ENCODE data around the gene ACACB. TPM values are rescaled to one million over a fixed set of nuclear protein-coding genes. Genes with fewer than 3 reads are reported as not detected.

ACACB gene
- total and polyA plus RNA-seq, 2 experiments from 2014 or later: 6.2 to 15.4 TPM

- Histone ChIP-seq H2AFZ (no peak overlapping the region), H3K4me1 (ENCODE audit: insufficient read depth) (no peaks in the 10 kb centered on the region), H3K27me3 (ENCODE audit: insufficient read depth) (no peaks in the 10 kb centered on the region), H3K4me2 (no peak overlapping the region), H3F3A (replicated peaks; ENCODE audit: low read depth) (no peaks in the 10 kb centered on the region), H3K36me3 (ENCODE audit: insufficient read depth) (no peaks in the 10 kb centered on the region), H4K20me1 (replicated peaks; ENCODE audit: insufficient read depth) (no peaks in the 10 kb centered on the region), H3K4me3 (no peak overlapping the region), H3K79me2 (replicated peaks; ENCODE audit: insufficient read depth) (no peaks in the 10 kb centered on the region), H3K27ac (ENCODE audit: low read depth) (no peak overlapping the region), H3K9me2 (ENCODE audit: insufficient read depth) (no peaks in the 10 kb centered on the region)
- Mint-ChIP-seq H3K27me3 (ENCODE audit: insufficient read depth, low read depth, poor library complexity) (no peaks in the 10 kb centered on the region), H3K4me1 (no peaks in the 10 kb centered on the region), H3K36me3 (ENCODE audit: low read depth) (peaks cover 10% of the 10 kb centered on the region), H3K4me3 (no peak overlapping the region), H3K9me3 (no peaks in the 10 kb centered on the region), H3K27ac (no peak overlapping the region)
- no peak for DNase-seq (ENCODE audit: low spot score)
- no peak for TF ChIP-seq STAT1 (IDR thresholded peaks at IDR 0.05; ENCODE audit: unreplicated experiment)
- no peak for TF ChIP-seq POLR2AphosphoS5 (IDR thresholded peaks at IDR 0.05; ENCODE audit: low read depth)
- TF ChIP-seq ETS1 (IDR thresholded peaks at IDR 0.05): no peak
- TF ChIP-seq, protein P1, sequence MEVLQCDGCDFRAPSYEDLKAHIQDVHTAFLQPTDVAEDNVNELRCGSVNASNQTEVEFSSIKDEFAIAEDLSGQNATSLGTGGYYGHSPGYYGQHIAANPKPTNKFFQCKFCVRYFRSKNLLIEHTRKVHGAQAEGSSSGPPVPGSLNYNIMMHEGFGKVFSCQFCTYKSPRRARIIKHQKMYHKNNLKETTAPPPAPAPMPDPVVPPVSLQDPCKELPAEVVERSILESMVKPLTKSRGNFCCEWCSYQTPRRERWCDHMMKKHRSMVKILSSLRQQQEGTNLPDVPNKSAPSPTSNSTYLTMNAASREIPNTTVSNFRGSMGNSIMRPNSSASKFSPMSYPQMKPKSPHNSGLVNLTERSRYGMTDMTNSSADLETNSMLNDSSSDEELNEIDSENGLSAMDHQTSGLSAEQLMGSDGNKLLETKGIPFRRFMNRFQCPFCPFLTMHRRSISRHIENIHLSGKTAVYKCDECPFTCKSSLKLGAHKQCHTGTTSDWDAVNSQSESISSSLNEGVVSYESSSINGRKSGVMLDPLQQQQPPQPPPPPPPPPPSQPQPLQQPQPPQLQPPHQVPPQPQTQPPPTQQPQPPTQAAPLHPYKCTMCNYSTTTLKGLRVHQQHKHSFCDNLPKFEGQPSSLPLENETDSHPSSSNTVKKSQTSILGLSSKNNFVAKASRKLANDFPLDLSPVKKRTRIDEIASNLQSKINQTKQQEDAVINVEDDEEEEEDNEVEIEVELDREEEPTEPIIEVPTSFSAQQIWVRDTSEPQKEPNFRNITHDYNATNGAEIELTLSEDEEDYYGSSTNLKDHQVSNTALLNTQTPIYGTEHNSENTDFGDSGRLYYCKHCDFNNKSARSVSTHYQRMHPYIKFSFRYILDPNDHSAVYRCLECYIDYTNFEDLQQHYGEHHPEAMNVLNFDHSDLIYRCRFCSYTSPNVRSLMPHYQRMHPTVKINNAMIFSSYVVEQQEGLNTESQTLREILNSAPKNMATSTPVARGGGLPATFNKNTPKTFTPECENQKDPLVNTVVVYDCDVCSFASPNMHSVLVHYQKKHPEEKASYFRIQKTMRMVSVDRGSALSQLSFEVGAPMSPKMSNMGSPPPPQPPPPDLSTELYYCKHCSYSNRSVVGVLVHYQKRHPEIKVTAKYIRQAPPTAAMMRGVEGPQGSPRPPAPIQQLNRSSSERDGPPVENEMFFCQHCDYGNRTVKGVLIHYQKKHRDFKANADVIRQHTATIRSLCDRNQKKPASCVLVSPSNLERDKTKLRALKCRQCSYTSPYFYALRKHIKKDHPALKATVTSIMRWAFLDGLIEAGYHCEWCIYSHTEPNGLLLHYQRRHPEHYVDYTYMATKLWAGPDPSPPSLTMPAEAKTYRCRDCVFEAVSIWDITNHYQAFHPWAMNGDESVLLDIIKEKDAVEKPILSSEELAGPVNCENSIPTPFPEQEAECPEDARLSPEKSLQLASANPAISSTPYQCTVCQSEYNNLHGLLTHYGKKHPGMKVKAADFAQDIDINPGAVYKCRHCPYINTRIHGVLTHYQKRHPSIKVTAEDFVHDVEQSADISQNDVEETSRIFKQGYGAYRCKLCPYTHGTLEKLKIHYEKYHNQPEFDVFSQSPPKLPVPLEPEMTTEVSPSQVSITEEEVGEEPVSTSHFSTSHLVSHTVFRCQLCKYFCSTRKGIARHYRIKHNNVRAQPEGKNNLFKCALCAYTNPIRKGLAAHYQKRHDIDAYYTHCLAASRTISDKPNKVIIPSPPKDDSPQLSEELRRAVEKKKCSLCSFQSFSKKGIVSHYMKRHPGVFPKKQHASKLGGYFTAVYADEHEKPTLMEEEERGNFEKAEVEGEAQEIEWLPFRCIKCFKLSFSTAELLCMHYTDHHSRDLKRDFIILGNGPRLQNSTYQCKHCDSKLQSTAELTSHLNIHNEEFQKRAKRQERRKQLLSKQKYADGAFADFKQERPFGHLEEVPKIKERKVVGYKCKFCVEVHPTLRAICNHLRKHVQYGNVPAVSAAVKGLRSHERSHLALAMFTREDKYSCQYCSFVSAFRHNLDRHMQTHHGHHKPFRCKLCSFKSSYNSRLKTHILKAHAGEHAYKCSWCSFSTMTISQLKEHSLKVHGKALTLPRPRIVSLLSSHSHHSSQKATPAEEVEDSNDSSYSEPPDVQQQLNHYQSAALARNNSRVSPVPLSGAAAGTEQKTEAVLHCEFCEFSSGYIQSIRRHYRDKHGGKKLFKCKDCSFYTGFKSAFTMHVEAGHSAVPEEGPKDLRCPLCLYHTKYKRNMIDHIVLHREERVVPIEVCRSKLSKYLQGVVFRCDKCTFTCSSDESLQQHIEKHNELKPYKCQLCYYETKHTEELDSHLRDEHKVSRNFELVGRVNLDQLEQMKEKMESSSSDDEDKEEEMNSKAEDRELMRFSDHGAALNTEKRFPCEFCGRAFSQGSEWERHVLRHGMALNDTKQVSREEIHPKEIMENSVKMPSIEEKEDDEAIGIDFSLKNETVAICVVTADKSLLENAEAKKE (CRISPR knock-in tag; IDR thresholded peaks at IDR 0.05): no peak
- TF ChIP-seq NANOG (IDR thresholded peaks at IDR 0.05; ENCODE audit: borderline replicate concordance): no peak
- TF ChIP-seq ZNF114 (CRISPR knock-in tag; IDR thresholded peaks at IDR 0.05): no peak
- no peak for TF ChIP-seq REST (IDR thresholded peaks at IDR 0.05; ENCODE audit: unreplicated experiment)
- TF ChIP-seq EZH2 (IDR thresholded peaks at IDR 0.05; ENCODE audit: low read depth, unreplicated experiment): no peak
- TF ChIP-seq EZH2phosphoT487 (IDR thresholded peaks at IDR 0.05; ENCODE audit: unreplicated experiment): no peak
- no peak for TF ChIP-seq CTCF (conservative IDR thresholded peaks at IDR 0.05; ENCODE audit: low read depth in 2 of 2)
- no peak for TF ChIP-seq JUNB (IDR thresholded peaks at IDR 0.05; ENCODE audit: unreplicated experiment)
- no peak for TF ChIP-seq ZNF331 (CRISPR knock-in tag; IDR thresholded peaks at IDR 0.05; ENCODE audit: low read depth)
- TF ChIP-seq CREB1 (CRISPR knock-in tag; IDR thresholded peaks at IDR 0.05; ENCODE audit: low read depth): no peak
- ATAC-seq: no peak
Observed at GRCh38 chr12:109191621-109192250, 75.3 kb downstream of the ACACB start.

Data from GM23338 (cell line).